Activated T-cell treated with anti-CD3 and anti-CD28 coated beads, Interleukin-2, amount 50 U/mL, for 4 hours (primary cell): Measurements from ENCODE around the gene DGKE. TPM values are rescaled to one million over a fixed set of nuclear protein-coding genes. Genes with fewer than 3 reads are reported as not detected.

Source experiments
- ATAC-seq, 2 donors: fragments of 200-7000 bp; cut with Tn5 transposase; one replicate each; pipeline ENCODE4 v1.10.0; 2021
- DNase-seq: peaks from one replicate; pipeline ENCODE4 v3.0.0-alpha.2; 2020
- H3K27me3 Mint-ChIP-seq: one replicate; pipeline ENCODE4 v1.8.0; 2021; ENCODE audit warnings: low read depth, mixed read lengths
- H3K36me3 Mint-ChIP-seq: one replicate; pipeline ENCODE4 v1.8.0; 2022; ENCODE audit warnings: mixed read lengths; ENCODE audit not compliant: insufficient read depth
- H3K4me1 Mint-ChIP-seq: one replicate; pipeline ENCODE4 v1.8.0; 2021; ENCODE audit warnings: low read depth, mixed read lengths
- H3K4me3 Mint-ChIP-seq: one replicate; pipeline ENCODE4 v1.8.0; 2021; ENCODE audit warnings: mild to moderate bottlenecking, moderate library complexity, mixed read lengths
- H3K9me3 Mint-ChIP-seq: one replicate; pipeline ENCODE4 v1.8.0; 2021; ENCODE audit warnings: mixed read lengths
- total RNA-seq, 3 donors: library from RNA; stranded (reverse); gene quantifications; one replicate each; pipeline ENCODE4 v1.2.1, GENCODE V29; 2021

The DGKE gene
- total RNA-seq, 3 donors from 2014 or later, result 30.1 to 37.4 (median 33.3) TPM

DNA sequence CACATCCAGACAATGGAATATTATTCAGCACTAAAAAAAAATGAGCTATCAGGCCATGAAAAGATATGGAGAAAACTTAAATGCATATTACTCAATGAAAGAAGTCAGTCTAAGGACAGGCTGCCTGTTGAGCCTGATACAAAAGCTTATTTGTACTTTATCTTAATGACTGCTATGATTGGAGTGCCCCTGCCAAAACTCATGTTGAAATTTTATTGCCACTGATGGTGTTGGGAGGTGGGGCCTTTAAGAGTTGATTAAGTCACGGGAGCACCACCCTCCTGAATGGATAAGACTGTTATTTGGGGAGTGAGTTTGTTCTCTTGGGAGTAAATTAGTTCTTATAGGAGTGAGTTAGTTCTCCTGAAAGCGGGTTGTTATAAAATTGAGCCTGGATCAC lies 10.1 kb upstream of the DGKE start:
- H3K4me1 Mint-ChIP-seq, result peaks cover 8% of the 10 kb centered on the region

DNA sequence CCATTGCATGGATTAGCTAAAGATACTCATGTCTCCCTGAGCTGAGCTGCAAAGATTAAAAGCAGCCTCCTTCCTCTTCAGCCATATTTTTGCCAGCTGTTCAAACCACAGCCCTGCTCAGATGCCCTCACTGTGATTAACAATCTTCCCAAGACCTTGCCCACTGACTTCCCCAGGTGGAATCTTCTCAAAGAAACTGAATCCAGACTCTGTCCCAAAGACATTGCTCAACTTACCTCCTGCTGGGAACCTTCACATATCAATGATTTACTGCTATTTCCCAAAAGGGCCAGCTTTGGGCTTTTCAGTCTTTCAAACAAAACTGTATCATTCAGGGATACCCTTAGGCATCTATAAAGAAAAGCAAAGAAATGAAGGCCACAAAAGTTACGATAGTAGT lies 9.4 kb upstream of the DGKE start:
- H3K27me3 Mint-ChIP-seq, result no peaks in the 10 kb centered on the region
- DNase-seq (no peak), ATAC-seq (no peak)
- no peak overlapping the region for H3K4me3 Mint-ChIP-seq
- no peaks in the 10 kb centered on the region for H3K9me3 Mint-ChIP-seq
- peaks cover 5% of the 10 kb centered on the region for H3K4me1 Mint-ChIP-seq
- peaks cover 3% of the 10 kb centered on the region for H3K36me3 Mint-ChIP-seq

More for the DNA sequence above, 10.1 kb upstream of the DGKE start:
- Mint-ChIP-seq H3K36me3 (no peaks in the 10 kb centered on the region), H3K4me3 (no peak overlapping the region), H3K27me3 (no peaks in the 10 kb centered on the region), H3K9me3 (no peaks in the 10 kb centered on the region)
- ATAC-seq, result no peak
- no peak for DNase-seq

DNA sequence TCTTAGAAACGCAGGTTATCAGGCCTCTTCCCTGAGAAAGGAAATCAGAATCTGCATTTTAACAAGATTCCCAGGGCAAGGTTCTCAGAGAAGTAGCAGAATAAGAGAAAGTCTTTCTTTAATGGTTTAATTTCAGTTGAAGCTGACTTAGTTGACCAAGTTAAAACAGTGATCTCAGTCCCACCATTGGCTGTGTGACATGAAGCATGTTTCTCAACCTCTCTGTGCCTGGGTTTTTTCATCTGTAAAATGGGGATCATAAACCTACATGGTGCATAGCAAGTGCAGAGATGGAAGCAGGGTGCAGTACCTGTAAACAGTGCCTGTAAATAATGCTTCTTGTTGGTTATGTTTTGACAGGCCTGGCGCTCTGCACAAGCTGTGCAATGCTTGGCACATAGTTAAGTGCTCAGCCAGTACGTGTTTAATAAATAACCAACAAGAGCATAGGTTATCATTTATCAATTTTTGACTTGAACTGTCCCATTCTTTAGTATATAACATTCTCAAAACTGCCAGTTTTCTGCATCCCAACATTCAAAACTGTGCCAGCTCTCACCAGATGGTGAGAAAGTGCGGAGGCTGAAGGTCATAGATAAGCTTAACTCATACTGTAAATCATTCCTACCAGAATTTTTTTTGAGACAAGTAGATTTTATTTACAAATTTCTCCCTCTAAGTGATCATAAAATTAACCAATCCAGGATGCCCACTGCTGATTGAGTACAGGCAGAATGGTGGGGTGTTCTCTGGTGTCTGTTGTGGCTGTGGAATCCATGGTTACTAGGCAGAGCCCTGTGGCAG lies 7.1 kb upstream of the DGKE start:
- Mint-ChIP-seq H3K9me3 (no peaks in the 10 kb centered on the region), H3K36me3 (peaks cover 8% of the 10 kb centered on the region), H3K27me3 (no peaks in the 10 kb centered on the region), H3K4me1 (peaks cover 16% of the 10 kb centered on the region), H3K4me3 (no peak overlapping the region)
- DNase-seq (no peak), ATAC-seq (no peak)

- Mint-ChIP-seq H3K27me3 (no peaks in the 10 kb centered on the region), H3K4me3 (no peak overlapping the region), H3K9me3 (no peaks in the 10 kb centered on the region), H3K4me1 (peaks cover 36% of the 10 kb centered on the region), H3K36me3 (peaks cover 11% of the 10 kb centered on the region)
- ATAC-seq, result no peak
- no peak for DNase-seq
Measured at GRCh38 chr17:56830726-56831368, 3.1 kb upstream of the DGKE start.

GRCh38 chr17:56831369-56832095 lies 2.4 kb upstream of the DGKE start:
- Mint-ChIP-seq H3K27me3 (no peaks in the 10 kb centered on the region), H3K4me3 (peak overlapping the region; percentile 92), H3K4me1 (peaks cover 40% of the 10 kb centered on the region), H3K36me3 (peaks cover 14% of the 10 kb centered on the region), H3K9me3 (no peaks in the 10 kb centered on the region)
- no peak for DNase-seq
- no peak for ATAC-seq

GRCh38 chr17:56832446-56832845 lies 1.5 kb upstream of the DGKE start:
- Mint-ChIP-seq H3K9me3 (no peaks in the 10 kb centered on the region), H3K4me3 (peak overlapping the region; percentile 92), H3K27me3 (no peaks in the 10 kb centered on the region), H3K36me3 (peaks cover 20% of the 10 kb centered on the region), H3K4me1 (peaks cover 48% of the 10 kb centered on the region)
- no peak for ATAC-seq
- no peak for DNase-seq

DNA sequence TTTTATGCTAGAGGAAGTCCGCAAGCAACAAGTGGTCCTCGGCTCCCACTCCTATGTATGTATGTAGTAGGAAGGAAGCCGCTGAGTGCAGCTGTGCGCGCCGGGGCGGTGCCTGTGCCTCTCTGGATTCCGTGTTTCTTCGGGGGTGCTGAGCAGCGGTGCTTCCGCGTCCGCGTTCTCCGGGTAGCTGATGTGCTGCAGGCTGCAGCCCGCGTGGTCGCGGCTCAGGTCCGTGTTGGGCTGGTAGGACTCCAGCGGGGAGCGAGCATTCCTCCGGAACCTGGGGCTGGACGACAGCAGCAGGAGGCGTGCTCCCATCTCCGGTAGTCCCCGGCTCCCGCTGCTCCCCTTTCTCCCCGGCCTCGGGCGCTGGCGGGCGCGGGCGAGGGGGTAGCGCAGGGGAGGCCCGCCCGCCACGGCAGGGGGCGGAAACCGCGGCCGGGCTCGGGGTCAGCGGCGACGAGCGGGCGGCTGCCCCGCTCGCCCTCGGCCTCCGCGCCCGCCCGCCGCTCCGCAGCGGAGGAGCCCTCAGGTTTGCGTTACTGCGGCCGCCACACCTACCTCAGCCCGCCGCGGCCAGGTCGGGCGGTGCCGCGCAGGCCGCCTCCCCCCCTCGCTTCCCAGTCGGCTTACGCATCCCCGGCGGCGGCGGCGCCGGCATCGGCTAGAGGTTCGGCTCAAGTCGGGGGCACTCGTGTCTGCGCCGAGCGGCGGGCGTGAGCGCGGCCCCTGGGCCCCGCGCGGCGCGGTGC lies 718 bp upstream of the DGKE start:
- peak; percentile 75 for ATAC-seq
- H3K27me3 Mint-ChIP-seq, result no peaks in the 10 kb centered on the region

DNA sequence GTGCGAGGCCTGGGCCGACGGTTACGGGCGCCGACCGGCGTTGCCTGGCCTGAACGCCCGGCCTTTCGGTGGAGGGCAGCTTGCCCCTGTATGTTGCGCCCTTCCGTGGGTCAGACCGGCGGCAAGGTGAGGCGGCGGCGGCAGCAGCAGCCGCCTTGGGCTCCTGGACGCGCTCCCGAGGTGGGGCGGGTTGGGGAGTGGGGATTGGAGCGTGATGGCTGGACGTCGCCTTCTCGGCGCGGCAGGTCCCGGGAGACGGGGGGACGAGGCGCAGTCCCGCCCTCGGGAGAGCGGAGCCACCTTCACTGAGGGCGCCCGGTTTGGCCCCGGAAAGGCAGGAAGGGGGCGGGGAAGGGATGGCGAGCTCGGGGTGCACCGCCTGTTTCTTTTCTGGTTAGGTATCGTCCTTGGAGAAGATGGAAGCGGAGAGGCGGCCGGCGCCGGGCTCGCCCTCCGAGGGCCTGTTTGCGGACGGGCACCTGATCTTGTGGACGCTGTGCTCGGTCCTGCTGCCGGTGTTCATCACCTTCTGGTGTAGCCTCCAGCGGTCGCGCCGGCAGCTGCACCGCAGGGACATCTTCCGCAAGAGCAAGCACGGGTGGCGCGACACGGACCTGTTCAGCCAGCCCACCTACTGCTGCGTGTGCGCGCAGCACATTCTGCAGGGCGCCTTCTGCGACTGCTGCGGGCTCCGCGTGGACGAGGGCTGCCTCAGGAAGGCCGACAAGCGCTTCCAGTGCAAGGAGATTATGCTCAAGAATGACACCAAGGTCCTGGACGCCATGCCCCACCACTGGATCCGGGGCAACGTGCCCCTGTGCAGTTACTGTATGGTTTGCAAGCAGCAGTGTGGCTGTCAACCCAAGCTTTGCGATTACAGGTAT lies 671 bp downstream of the DGKE start:
- H3K36me3 Mint-ChIP-seq, result peaks cover 19% of the 10 kb centered on the region
- ATAC-seq, result peak; percentile 31 to 37
- peak; percentile 65 for DNase-seq
- H3K4me1 Mint-ChIP-seq, result peaks cover 65% of the 10 kb centered on the region
- peak overlapping the region; percentile 94 for H3K4me3 Mint-ChIP-seq
- no peaks in the 10 kb centered on the region for H3K27me3 Mint-ChIP-seq
- no peaks in the 10 kb centered on the region for H3K9me3 Mint-ChIP-seq

More for the DNA sequence above, 718 bp upstream of the DGKE start:
- peak; percentile 61 for DNase-seq
- Mint-ChIP-seq H3K36me3 (peaks cover 22% of the 10 kb centered on the region), H3K4me3 (peak overlapping the region; percentile 94), H3K4me1 (peaks cover 56% of the 10 kb centered on the region), H3K9me3 (no peaks in the 10 kb centered on the region)

DNA sequence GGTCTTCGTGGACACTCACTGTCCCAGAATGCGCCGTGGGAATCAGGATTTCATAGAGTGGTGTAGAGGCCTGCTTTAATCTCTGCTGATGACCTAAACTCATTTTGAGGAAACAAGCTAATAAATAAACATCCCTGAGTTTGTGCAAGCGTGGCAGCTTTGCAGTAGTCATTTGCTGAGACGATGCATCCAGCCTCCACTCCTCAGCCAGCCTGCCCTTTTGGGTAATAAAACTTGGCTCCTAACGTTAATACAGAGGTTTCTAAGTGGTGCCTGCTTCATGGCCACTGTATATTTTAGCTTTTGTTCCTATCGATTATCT lies 1.3 kb downstream of the DGKE start:
- Mint-ChIP-seq H3K4me1 (peaks cover 65% of the 10 kb centered on the region), H3K9me3 (no peaks in the 10 kb centered on the region), H3K27me3 (no peaks in the 10 kb centered on the region)

DNA sequence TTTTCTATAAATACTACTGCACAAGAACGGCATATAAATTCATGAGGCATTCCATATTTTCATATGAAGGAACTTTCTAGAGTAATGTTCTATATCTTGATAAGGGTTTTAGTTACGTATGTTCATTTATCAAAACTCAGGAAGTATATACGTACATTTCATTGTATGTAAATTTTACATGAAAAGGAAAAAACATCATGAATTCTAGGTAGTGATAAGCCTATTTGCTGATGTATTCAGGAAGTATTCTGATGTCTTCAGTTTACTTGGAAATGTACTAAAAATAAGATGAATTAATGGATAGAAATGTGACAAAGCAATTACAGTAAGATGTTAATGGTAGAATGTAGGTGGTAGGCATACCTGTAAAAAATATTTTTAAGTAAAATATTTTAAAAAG lies 4.7 kb downstream of the DGKE start:
- ATAC-seq, result no peak
- Mint-ChIP-seq H3K9me3 (no peaks in the 10 kb centered on the region), H3K4me3 (peak overlapping the region; percentile 33), H3K27me3 (no peaks in the 10 kb centered on the region), H3K4me1 (peaks cover 43% of the 10 kb centered on the region), H3K36me3 (peaks cover 14% of the 10 kb centered on the region)
- no peak for DNase-seq

More for the DNA sequence above, 1.3 kb downstream of the DGKE start:
- Mint-ChIP-seq H3K4me3 (peak overlapping the region; percentile 94), H3K36me3 (peaks cover 19% of the 10 kb centered on the region)
- ATAC-seq (no peak), DNase-seq (no peak)

DNA sequence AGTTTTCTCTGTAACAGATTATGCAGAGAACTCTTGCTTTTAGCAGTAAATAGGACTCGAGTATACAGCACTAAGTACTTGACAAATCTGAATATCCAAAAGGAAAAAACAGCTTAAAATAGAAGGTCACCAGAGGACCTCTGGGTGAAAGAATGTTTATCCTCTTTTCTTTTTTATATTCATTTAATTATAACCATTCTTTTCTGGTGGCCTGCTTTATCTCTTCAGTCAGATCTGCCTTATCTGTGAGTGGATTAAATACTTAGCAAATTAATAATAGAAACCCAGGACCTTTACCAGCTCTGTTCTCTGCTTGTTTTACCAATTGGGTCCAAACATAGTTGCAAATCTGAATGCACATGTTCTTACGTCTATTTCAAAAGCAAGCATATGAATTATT lies 8.6 kb downstream of the DGKE start:
- Mint-ChIP-seq H3K36me3 (peaks cover 19% of the 10 kb centered on the region), H3K9me3 (no peaks in the 10 kb centered on the region), H3K4me1 (peaks cover 18% of the 10 kb centered on the region), H3K27me3 (no peaks in the 10 kb centered on the region), H3K4me3 (no peak overlapping the region)
- ATAC-seq (no peak), DNase-seq (no peak)

- H3K4me1 Mint-ChIP-seq, result no peaks in the 10 kb centered on the region
- H3K9me3 Mint-ChIP-seq, result no peaks in the 10 kb centered on the region
- ATAC-seq (no peak), DNase-seq (no peak)
- H3K27me3 Mint-ChIP-seq, result no peaks in the 10 kb centered on the region
- peaks cover 30% of the 10 kb centered on the region for H3K36me3 Mint-ChIP-seq
- no peak overlapping the region for H3K4me3 Mint-ChIP-seq
Measured at GRCh38 chr17:56845934-56846333, 12.0 kb downstream of the DGKE start.

- Mint-ChIP-seq H3K9me3 (no peaks in the 10 kb centered on the region), H3K4me3 (no peak overlapping the region), H3K4me1 (no peaks in the 10 kb centered on the region), H3K27me3 (no peaks in the 10 kb centered on the region), H3K36me3 (peaks cover 30% of the 10 kb centered on the region)
- no peak for ATAC-seq
- DNase-seq, result no peak
Measured at GRCh38 chr17:56847106-56847505, 13.2 kb downstream of the DGKE start.
